Fibroblast of lung (primary cell): ENCODE results near the gene TOX4. TPM values are rescaled to one million over a fixed set of nuclear protein-coding genes. Genes with fewer than 3 reads are reported as not detected.

Experiments
- DNase-seq, 2 donors: peaks; one replicate each; pipeline versions ENCODE4 v3.0.0 to v3.0.0-alpha.2; 2010; ENCODE audit warnings: low read depth in 2 of 2
- H2AFZ ChIP-seq: 2 replicates; pipeline ENCODE4 v1.5.1; 2012; ENCODE audit warnings: low read length, control low read depth, inconsistent platforms
- H3K27ac ChIP-seq: 2 replicates; pipeline ENCODE4 v1.5.1; 2011; ENCODE audit warnings: low read length, control low read depth; ENCODE audit not compliant: insufficient read depth
- H3K27me3 ChIP-seq: 2 replicates; pipeline ENCODE4 v1.5.1; 2011; ENCODE audit warnings: mild to moderate bottlenecking, low read length; ENCODE audit not compliant: control insufficient read depth, insufficient read depth
- H3K36me3 ChIP-seq: 2 replicates; pipeline ENCODE4 v1.5.1; 2011; ENCODE audit warnings: low read length; ENCODE audit not compliant: control insufficient read depth, insufficient read depth
- H3K4me1 ChIP-seq: 2 replicates; pipeline ENCODE4 v1.5.1; 2011; ENCODE audit warnings: low read length; ENCODE audit not compliant: control insufficient read depth, insufficient read depth; ENCODE audit errors: extremely low read depth
- H3K4me2 ChIP-seq: 2 replicates; pipeline ENCODE4 v1.5.1; 2011; ENCODE audit warnings: low read length, control low read depth; ENCODE audit not compliant: insufficient read depth; ENCODE audit errors: extremely low read depth
- H3K4me3 ChIP-seq, 4 experiments: fragments of 200-600 bp in 1 of 4; sonication (generic) in 1 of 4; replicated peaks in 1 of 4; 2 replicates each; pipeline ENCODE4 v1.5.1; 2011 to 2016; ENCODE audit warnings: low read length in 4 of 4, low read depth in 3 of 4, mild to moderate bottlenecking in 3 of 4, control low read depth in 2 of 4, inconsistent platforms in 1 of 4, mixed read lengths in 1 of 4; ENCODE audit not compliant: insufficient read depth in 1 of 4; ENCODE audit errors: control extremely low read depth in 1 of 4
- H3K79me2 ChIP-seq: 2 replicates; pipeline ENCODE4 v1.5.1; 2012; ENCODE audit warnings: mild to moderate bottlenecking, low read length, inconsistent platforms; ENCODE audit not compliant: control insufficient read depth, insufficient read depth
- H3K9ac ChIP-seq: 2 replicates; pipeline ENCODE4 v1.5.1; 2011; ENCODE audit warnings: mild to moderate bottlenecking, low read length, control low read depth; ENCODE audit not compliant: insufficient read depth
- H3K9me3 ChIP-seq: 2 replicates; pipeline ENCODE4 v1.5.1; 2012; ENCODE audit warnings: low read depth, low read length; ENCODE audit not compliant: control insufficient read depth, insufficient read depth
- H4K20me1 ChIP-seq: 2 replicates; pipeline ENCODE4 v1.5.1; 2011; ENCODE audit warnings: low read length; ENCODE audit not compliant: control insufficient read depth, insufficient read depth; ENCODE audit errors: extremely low read depth
- EZH2 ChIP-seq: IDR thresholded peaks from 2 replicates; pipeline ENCODE4 v1.5.1; 2012; ENCODE audit warnings: low read length, control low read depth, mild to moderate bottlenecking; ENCODE audit errors: missing control alignments
- polyA plus RNA-seq, 2 donors: library from polyadenylated mRNA; depleted of rRNA in 1 of 2; stranded (reverse) in 1 of 2; unstranded in 1 of 2; fragments of >200 nt; gene quantifications; 2 replicates each; pipeline ENCODE4 v1.2.1, GENCODE V29; 2011 to 2012; ENCODE audit warnings: missing spikeins in 1 of 2
- total RNA-seq: library from RNA; depleted of rRNA; stranded (reverse); fragments of >200 nt; gene quantifications from 2 replicates; pipeline ENCODE4 v1.2.1, GENCODE V29; 2014
- TF ChIP-seq, protein P1 (sequence below), 2 donors: IDR thresholded peaks in 1 of 2; conservative IDR thresholded peaks in 1 of 2; 1 replicate in 1 of 2; 2 replicates in 1 of 2; pipeline ENCODE4 v1.5.1; 2011 to 2012; ENCODE audit warnings: low read length in 2 of 2, control low read depth in 1 of 2, inconsistent platforms in 1 of 2, low read depth in 1 of 2, mild to moderate bottlenecking in 1 of 2

The TOX4 gene
- total and polyA plus RNA-seq, 2 donors (not counting 1 experiment from before 2014, with no cell fraction given), result 30.6 to 86.1 TPM

DNA sequence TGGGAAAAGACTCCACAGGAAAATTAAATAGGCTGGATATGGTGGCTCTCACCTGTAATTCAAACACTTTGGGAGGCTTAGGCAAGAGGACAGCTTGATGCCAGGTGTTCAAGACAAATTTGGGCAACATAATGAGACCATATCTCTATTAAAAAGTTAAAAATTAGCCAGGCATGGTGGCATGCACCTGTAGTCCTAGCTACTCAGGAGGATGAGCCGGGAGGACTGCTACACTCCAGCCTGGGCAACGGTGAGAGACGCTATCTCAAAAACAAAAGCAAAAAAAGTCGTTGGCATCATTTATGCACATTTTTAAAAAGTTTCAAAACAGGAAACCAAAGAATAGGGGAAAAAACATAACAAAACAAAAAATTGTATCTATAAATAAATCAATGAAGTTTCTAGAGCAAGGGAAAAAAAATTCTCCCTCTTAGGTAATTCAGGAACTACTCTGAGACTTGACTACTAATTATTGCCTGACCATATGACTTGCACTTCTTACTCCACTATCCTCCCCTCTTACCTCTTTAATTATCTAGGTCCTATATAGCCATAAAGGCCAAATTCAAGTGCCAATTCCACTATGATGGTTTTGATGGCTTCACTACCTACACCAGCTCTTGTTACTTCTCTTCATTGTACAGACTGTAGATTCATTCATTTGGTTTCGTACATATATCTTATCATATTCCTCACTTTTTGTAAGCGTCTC is 32.6 kb downstream of the TOX4 start:
- Histone ChIP-seq H3K9ac (peak overlapping the region; percentile 76), H2AFZ (no peak overlapping the region), H3K4me3 (peak overlapping the region; percentile 91 to 100 (median 95))

DNA sequence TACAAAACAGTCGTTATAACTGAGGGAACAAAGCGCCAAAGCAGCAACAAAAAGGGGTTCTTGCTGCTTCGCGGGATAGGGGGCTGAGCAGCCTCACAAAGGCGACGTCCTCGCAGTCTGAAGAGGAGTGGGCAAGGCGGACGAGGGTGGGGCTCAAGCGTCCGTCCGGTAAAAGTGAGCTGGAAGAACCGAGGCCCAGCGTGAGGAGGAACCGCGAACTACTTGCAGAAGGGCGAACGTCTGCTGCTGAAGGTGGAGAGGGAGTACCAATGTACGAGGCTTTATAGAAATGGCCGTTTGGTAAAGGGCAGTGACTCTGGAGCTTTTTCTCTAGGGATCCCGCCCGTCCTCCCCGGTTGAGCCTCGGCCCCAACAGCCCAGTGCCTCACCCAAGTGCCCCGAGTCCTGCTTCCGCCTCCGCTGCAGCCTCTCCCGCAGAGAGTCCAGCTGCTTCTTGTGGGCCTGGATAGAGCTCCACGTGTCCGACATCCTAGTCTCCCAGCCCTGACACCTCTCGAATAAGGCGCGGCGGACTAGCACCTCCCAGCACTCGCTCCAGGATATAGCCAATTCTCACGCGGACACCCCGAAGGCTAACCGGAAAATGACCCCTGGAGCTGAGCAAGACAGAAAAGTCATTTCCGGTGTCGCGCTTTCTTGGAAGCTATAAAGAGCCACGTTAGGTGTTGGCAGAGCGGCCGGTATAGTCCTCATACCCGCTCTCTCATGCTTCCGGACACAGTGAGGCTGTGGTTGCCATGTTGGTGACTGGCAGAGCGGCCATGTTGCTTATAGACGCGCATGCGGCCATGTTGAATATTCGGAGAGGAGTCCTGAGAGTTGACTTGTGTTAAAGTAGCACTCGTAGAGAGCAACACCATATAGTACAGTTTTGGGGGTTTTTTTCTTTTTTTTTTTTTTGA is 34.0 kb downstream of the TOX4 start, which contains the start of gene METTL3:
METTL3 (minus strand) TSS at position 606 of the 923 bp plus-strand sequence; CDS start at position 489, 117 bp downstream.
- Histone ChIP-seq H3K27me3 (no peaks in the 10 kb centered on the region), H3K36me3 (peaks cover 3% of the 10 kb centered on the region), H3K4me3 (peak within 1 kb of the TSS; percentile 91 to 100 (median 95)), H3K9ac (peak within 1 kb of the TSS; percentile 76), H3K27ac (peak within 1 kb of the TSS; percentile 96), H3K4me2 (peak within 1 kb of the TSS; percentile 99), H3K79me2 (peaks cover 43% of the 10 kb centered on the region), H2AFZ (peak within 1 kb of the TSS; percentile 94), H3K4me1 (peaks cover 2% of the 10 kb centered on the region), H3K9me3 (no peaks in the 10 kb centered on the region), H4K20me1 (no peaks in the 10 kb centered on the region)
- TF ChIP-seq EZH2, result no peak
- TF ChIP-seq, protein P1, sequence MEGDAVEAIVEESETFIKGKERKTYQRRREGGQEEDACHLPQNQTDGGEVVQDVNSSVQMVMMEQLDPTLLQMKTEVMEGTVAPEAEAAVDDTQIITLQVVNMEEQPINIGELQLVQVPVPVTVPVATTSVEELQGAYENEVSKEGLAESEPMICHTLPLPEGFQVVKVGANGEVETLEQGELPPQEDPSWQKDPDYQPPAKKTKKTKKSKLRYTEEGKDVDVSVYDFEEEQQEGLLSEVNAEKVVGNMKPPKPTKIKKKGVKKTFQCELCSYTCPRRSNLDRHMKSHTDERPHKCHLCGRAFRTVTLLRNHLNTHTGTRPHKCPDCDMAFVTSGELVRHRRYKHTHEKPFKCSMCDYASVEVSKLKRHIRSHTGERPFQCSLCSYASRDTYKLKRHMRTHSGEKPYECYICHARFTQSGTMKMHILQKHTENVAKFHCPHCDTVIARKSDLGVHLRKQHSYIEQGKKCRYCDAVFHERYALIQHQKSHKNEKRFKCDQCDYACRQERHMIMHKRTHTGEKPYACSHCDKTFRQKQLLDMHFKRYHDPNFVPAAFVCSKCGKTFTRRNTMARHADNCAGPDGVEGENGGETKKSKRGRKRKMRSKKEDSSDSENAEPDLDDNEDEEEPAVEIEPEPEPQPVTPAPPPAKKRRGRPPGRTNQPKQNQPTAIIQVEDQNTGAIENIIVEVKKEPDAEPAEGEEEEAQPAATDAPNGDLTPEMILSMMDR (conservative IDR thresholded peaks at IDR 0.05 in 1 of 2, IDR thresholded peaks at IDR 0.05 in 1 of 2; ENCODE audit: low read depth in 1 of 2, low read length in 2 of 2), result no peak
- peak; percentile 99 for DNase-seq

More for the DNA sequence above, 32.6 kb downstream of the TOX4 start:
- peaks cover 46% of the 10 kb centered on the region for H3K79me2 ChIP-seq
- peaks cover 3% of the 10 kb centered on the region for H3K36me3 ChIP-seq
- H3K4me2 ChIP-seq, result peak overlapping the region; percentile 99
- TF ChIP-seq, protein P1 (conservative IDR thresholded peaks at IDR 0.05 in 1 of 2, IDR thresholded peaks at IDR 0.05 in 1 of 2; ENCODE audit: low read depth in 1 of 2, low read length in 2 of 2), result no peak
- no peak for TF ChIP-seq EZH2
- H3K27ac ChIP-seq, result no peak overlapping the region
- H3K27me3 ChIP-seq, result no peaks in the 10 kb centered on the region
- no peaks in the 10 kb centered on the region for H4K20me1 ChIP-seq
- peaks cover 2% of the 10 kb centered on the region for H3K4me1 ChIP-seq
- H3K9me3 ChIP-seq, result no peaks in the 10 kb centered on the region
- no peak for DNase-seq

DNA sequence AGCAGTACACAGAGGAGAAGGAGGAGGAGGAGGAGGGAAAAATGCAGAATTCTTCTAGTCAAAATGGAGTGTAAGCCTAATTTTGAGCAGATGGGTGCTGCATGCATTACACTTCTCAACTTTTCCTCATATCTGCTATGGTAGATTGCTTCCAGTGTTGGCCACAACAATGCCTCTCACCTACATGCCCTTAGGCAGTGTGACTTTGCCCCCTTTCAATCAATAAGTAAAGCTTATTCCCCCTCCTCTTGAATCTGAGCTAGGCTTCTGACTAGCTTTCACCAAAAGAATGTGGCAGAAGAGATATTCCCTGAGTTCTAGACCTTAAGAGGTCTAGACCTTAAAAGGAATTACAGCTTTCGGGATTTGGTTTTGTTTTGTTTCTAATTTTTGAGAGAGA is 37.3 kb downstream of the TOX4 start:
- no peaks in the 10 kb centered on the region for H3K36me3 ChIP-seq
- H3K4me3 ChIP-seq, result no peak overlapping the region
- H3K79me2 ChIP-seq, result peaks cover 17% of the 10 kb centered on the region
- no peak overlapping the region for H3K27ac ChIP-seq
- H2AFZ ChIP-seq, result no peak overlapping the region
- peaks cover 2% of the 10 kb centered on the region for H3K4me1 ChIP-seq
- H3K27me3 ChIP-seq, result no peaks in the 10 kb centered on the region
- H4K20me1 ChIP-seq, result no peaks in the 10 kb centered on the region
- no peak for DNase-seq
- TF ChIP-seq, protein P1 (conservative IDR thresholded peaks at IDR 0.05 in 1 of 2, IDR thresholded peaks at IDR 0.05 in 1 of 2; ENCODE audit: low read depth in 1 of 2, low read length in 2 of 2), result no peak
- no peak for TF ChIP-seq EZH2
- H3K4me2 ChIP-seq, result no peak overlapping the region
- H3K9me3 ChIP-seq, result no peaks in the 10 kb centered on the region
- H3K9ac ChIP-seq, result no peak overlapping the region
